ENCODE results near the gene MMP24. TPM values are rescaled to one million over a fixed set of nuclear protein-coding genes. Genes with fewer than 3 reads are reported as not detected.

MMP24 gene
- total RNA-seq, 4 donors from 2014 or later: 0.16 to 7.2 (median 5.6) TPM

- TF ChIP-seq, protein P1, sequence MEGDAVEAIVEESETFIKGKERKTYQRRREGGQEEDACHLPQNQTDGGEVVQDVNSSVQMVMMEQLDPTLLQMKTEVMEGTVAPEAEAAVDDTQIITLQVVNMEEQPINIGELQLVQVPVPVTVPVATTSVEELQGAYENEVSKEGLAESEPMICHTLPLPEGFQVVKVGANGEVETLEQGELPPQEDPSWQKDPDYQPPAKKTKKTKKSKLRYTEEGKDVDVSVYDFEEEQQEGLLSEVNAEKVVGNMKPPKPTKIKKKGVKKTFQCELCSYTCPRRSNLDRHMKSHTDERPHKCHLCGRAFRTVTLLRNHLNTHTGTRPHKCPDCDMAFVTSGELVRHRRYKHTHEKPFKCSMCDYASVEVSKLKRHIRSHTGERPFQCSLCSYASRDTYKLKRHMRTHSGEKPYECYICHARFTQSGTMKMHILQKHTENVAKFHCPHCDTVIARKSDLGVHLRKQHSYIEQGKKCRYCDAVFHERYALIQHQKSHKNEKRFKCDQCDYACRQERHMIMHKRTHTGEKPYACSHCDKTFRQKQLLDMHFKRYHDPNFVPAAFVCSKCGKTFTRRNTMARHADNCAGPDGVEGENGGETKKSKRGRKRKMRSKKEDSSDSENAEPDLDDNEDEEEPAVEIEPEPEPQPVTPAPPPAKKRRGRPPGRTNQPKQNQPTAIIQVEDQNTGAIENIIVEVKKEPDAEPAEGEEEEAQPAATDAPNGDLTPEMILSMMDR (IDR thresholded peaks at IDR 0.05): no peak
- ATAC-seq (ENCODE audit: low FRiP score) (peak; percentile 22), DNase-seq (ENCODE audit: low spot score) (no peak)
These were observed 91.1 kb downstream of the MMP24 start for GRCh38 chr20:35317416-35318210.

DNA sequence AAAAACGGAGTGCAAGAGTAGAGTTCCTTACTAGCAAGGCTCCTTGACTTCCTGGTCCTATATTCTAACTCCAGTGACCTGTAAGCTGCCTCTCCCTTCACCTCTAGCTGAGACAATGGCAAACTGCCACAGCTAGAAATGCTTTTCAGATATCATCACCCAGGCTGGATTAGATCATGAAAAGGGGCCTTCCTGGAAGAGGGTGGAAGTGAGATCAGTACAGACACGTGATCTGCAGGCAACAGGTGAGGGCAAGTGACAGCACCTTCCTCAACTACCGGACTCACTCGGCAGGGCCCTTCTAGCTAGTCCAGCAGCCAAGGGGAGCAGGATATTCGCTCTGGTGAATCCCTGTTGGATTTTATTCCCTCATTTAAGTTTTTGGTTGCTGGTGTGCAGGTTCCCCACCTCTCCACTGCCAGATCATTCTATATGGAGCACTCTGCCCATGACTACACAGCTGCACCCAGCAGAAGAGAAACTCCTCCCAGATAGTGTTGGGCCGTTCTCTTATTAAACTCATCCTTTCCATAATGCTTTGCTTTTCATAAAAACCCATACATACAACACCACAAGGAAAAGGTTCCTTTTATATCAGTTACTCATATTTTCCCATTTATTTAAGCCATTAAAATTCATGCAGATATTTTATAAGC, 92.1 kb downstream of the MMP24 start:
- ATAC-seq (ENCODE audit: low FRiP score) (peak; percentile 81), DNase-seq (ENCODE audit: low spot score) (no peak)
- TF ChIP-seq, protein P1 (IDR thresholded peaks at IDR 0.05): no peak

GRCh38 chr20:35319192-35319870, 92.8 kb downstream of the MMP24 start:
- ATAC-seq (ENCODE audit: low FRiP score): no peak
- TF ChIP-seq, protein P1 (IDR thresholded peaks at IDR 0.05): no peak
- DNase-seq (ENCODE audit: low spot score): no peak

DNA sequence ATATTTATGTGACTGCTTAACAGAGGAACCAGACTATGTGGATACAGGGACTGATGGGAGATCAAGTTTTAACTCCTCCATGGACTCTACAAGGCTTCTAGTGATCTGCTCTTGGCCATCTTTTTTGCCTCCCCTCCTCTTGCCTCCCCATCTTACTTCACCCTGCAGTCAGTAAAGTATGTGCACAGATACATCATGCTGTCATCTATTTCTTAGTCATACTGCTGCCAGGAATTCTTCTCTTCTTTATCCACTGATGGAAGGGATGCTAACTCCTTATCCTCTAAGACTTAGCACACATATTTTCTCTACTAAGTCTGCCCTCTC, 93.3 kb downstream of the MMP24 start:
- ATAC-seq (ENCODE audit: low FRiP score) (peak; percentile 56), DNase-seq (ENCODE audit: low spot score) (no peak)
- TF ChIP-seq, protein P1 (IDR thresholded peaks at IDR 0.05): no peak

GRCh38 chr20:35320396-35321126, 94.1 kb downstream of the MMP24 start:
- TF ChIP-seq, protein P1 (IDR thresholded peaks at IDR 0.05): no peak
- ATAC-seq (ENCODE audit: low FRiP score): no peak
- DNase-seq (ENCODE audit: low spot score): no peak

- ATAC-seq (ENCODE audit: low FRiP score): no peak
- TF ChIP-seq, protein P1 (IDR thresholded peaks at IDR 0.05): no peak
- DNase-seq (ENCODE audit: low spot score): no peak
These were observed 98.9 kb downstream of the MMP24 start for GRCh38 chr20:35325401-35325800.
